GM06990 (cell line): Measurements from ENCODE around the gene KRAS.

Experiments used
- DNase-seq: peaks from one replicate; pipeline ENCODE4 v3.0.0-alpha.2; 2011; ENCODE audit not compliant: insufficient read length; ENCODE audit errors: extremely low read depth
- H3K27me3 ChIP-seq: replicated peaks from 2 replicates; pipeline ENCODE4 v1.6.0; 2011; ENCODE audit warnings: low read length; ENCODE audit not compliant: control insufficient read depth, insufficient read depth
- H3K36me3 ChIP-seq: 2 replicates; pipeline ENCODE4 v1.5.1; 2011; ENCODE audit warnings: low read length; ENCODE audit not compliant: control insufficient read depth, insufficient read depth
- H3K4me3 ChIP-seq: replicated peaks from 2 replicates; pipeline ENCODE4 v1.5.1; 2011; ENCODE audit warnings: low read depth, mild to moderate bottlenecking, control low read depth, low read length
- CTCF ChIP-seq: IDR thresholded peaks from 2 replicates; pipeline ENCODE4 v1.5.1; 2011; ENCODE audit warnings: low read length, control low read depth, mild to moderate bottlenecking, inconsistent platforms; ENCODE audit not compliant: insufficient read depth, poor library complexity, severe bottlenecking

KRAS gene

GRCh38 chr12:25286837-25287236, 36.1 kb upstream of the KRAS start:
- no peak for TF ChIP-seq CTCF
- no peaks in the 10 kb centered on the region for H3K27me3 ChIP-seq
- H3K4me3 ChIP-seq: no peak overlapping the region

GRCh38 chr12:25284024-25284423, 33.3 kb upstream of the KRAS start:
- no peak for DNase-seq
- Histone ChIP-seq H3K4me3 (no peak overlapping the region), H3K27me3 (no peaks in the 10 kb centered on the region), H3K36me3 (no peaks in the 10 kb centered on the region)
- TF ChIP-seq CTCF: no peak

More at GRCh38 chr12:25286837-25287236, 36.1 kb upstream of the KRAS start:
- no peaks in the 10 kb centered on the region for H3K36me3 ChIP-seq
- no peak for DNase-seq

- no peak for DNase-seq
- Histone ChIP-seq H3K4me3 (no peak overlapping the region), H3K27me3 (no peaks in the 10 kb centered on the region), H3K36me3 (no peaks in the 10 kb centered on the region)
- no peak for TF ChIP-seq CTCF
These were observed 32.3 kb upstream of the KRAS start for GRCh38 chr12:25283006-25283405.

- H3K36me3 ChIP-seq: no peaks in the 10 kb centered on the region
- H3K27me3 ChIP-seq: no peaks in the 10 kb centered on the region
These were observed 29.4 kb upstream of the KRAS start for GRCh38 chr12:25280082-25280481.

GRCh38 chr12:25278269-25278668, 27.5 kb upstream of the KRAS start:
- DNase-seq: no peak
- H3K4me3 ChIP-seq: no peak overlapping the region
- no peak for TF ChIP-seq CTCF
- no peaks in the 10 kb centered on the region for H3K27me3 ChIP-seq
- H3K36me3 ChIP-seq: no peaks in the 10 kb centered on the region

More at GRCh38 chr12:25280082-25280481, 29.4 kb upstream of the KRAS start:
- no peak overlapping the region for H3K4me3 ChIP-seq
- TF ChIP-seq CTCF: no peak
- DNase-seq: no peak

- H3K4me3 ChIP-seq: no peak overlapping the region
- H3K36me3 ChIP-seq: no peaks in the 10 kb centered on the region
- DNase-seq: no peak
- TF ChIP-seq CTCF: no peak
- no peaks in the 10 kb centered on the region for H3K27me3 ChIP-seq
These were observed 25.6 kb upstream of the KRAS start for GRCh38 chr12:25276199-25276937.
